Stimulated activated CD4-positive, alpha-beta T cell treated with anti-CD3 and anti-CD28 coated beads, Interleukin-1b, Interleukin-23, amount 100 ng/mL, for 1 hour (primary cell): Measurements from ENCODE around the gene ANAPC2.

ENCODE experiments used
- DNase-seq, 2 donors: peaks; one replicate each; pipeline ENCODE4 v3.0.0-alpha.2; 2020; ENCODE audit warnings: low read depth in 2 of 2

Gene ANAPC2

DNA sequence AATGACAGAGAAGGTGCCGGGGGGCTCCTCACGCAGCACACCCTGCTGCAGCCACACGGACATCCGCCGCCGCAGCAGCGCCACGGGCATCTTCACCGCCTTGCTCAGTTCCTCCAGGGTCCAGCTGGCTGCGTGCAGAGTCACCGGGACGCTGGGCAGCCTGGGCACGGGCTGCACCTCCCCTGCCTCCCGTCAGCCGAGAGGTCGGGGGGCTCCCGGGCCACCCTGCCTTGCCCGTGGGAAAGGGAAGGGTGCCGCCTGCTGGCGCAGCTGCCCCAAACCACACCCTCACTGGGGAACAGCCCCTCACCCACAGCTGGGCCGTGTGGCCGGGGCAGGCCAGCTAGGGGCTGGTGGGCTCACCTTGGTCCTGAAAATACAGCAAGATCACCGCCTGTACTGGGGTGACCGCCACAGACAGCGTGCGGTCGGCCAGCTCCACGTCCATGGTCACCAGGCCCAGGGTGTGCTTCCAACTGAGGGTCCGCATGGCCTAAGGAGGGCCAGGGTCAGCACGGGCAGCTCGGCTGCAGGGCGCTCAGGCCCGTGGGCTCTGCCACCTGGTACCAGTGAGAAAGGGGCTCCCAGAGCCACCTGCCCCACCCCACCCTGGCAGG lies 12.9 kb downstream of the ANAPC2 start:
- no peak for DNase-seq

GRCh38 chr9:137174722-137175293 lies 13.6 kb downstream of the ANAPC2 start:
- DNase-seq: no peak

DNA sequence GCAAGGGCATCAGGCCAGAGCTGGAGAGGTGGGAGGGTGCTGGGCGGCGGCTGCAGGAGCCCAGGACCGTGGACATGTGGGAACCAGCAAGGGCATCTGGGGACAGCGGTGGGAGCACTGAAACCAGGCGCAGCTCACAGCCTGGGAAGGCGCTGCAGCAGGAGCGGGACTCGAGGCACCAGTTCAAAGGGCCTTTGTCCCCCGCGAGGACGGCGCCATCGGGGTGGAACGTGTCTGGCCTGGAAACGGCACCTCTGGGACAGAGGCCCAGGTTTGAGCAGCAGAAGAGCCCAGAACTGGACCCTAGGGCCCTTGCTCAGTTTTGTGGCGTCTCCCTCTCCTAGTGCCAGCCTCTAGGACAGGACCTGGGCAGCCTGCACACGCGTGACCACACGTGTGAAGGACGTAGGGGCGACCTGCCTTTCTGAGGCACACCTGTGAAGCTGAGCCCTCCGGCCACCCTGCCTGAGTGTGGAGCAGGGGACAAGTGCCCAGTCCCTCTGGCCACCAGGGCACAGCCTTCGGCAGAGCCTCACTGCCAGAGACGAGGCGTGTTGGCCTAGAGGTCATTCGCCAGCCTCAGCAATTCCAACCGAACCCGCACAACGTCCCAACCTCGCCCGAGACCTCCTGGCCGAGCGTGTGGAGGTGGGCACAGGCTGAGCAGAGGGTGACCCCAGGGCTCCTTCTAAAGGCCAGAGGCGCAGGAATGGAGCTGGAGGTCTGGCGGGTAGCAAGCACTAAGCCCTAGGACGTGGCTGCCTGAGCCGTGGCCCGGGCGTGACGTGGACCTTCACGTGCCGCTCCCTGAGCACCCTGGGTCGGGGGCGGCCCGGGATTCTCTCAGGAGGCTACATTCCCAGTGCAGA lies 14.3 kb downstream of the ANAPC2 start:
- no peak for DNase-seq

DNA sequence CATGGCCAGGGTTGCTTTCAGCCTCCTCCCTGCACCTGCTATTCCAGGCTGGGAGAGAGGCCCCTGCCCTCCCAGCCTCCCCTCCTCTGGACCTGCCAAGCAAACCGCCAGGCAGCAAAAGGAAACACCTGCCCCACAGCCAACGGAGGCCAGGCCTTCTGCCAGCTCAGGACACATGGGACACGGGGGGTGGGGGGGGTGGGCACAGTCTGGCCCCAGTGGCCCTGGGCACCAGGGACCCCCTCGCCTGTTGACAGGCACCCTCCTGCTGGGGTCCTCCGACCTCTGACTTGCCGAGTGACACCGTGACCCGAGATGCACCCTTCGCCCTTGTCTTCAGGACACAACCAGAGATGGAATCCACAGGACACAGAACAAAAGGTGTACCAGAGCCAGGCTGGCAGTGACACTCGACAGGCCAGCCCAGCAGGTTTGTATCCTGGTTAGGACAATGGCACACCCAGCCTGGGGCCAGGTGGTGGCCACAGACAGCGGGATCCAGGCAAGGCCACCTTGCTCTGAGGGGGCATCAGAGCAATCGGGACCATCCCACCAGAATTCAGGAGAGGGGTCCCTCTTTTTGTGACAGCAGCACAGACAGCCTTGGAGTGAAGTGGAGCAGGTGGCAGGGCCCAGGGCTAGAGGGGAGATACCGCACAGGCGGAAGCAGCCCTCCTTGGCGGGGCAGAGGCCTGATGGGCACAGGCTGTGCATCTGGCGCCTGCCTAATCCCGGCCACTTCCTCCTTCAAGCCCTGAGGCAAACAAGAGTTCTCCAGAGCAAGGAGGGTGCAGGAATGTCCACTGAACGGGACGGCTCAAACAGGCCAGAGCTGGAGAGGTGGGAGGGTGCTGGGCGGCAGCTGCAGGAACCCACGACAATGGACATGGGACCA lies 15.2 kb downstream of the ANAPC2 start:
- no peak for DNase-seq

GRCh38 chr9:137171149-137171900 lies 17.0 kb downstream of the ANAPC2 start:
- no peak for DNase-seq

DNA sequence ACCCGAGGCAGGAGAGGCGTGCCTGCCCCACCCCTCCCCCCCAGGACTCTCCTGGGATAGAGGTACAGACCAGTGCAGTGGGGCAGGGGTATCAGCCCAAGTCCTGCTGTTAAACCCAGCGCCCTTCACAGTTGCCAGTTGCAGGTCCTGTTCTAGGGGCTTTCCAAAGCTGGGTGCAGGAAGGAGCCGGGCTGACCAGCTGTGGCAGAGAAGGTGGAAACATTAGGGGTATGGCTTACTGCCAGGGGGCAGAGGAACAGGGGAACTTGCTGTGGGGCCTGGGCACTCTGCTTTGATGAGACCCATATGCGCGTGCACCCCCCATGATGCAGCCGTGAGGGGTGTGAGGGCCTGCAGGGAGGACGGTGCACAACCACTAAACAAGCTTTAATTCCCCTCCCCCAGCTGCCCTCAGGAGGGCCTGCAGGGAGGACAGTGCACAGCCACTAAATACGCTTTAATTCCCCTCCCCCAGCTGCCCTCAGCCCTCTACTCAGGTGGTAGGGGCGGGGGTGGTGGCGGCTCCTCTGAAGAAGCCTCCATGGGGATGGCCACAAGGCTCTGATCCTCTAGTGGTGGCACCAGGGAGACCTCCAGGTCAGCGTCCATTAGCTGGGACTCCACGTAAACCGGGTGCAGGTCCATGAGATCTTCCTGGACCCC lies 17.7 kb downstream of the ANAPC2 start:
- no peak for DNase-seq

GRCh38 chr9:137169896-137170358 lies 18.4 kb downstream of the ANAPC2 start, which contains the start of gene LRRC26:
LRRC26 (minus strand) TSS chr9:137170051; CDS start chr9:137169943, 108 bp downstream.
- DNase-seq: no peak

- no peak for DNase-seq
Measured at GRCh38 chr9:137168904-137169856, 19.2 kb downstream of the ANAPC2 start.

DNA sequence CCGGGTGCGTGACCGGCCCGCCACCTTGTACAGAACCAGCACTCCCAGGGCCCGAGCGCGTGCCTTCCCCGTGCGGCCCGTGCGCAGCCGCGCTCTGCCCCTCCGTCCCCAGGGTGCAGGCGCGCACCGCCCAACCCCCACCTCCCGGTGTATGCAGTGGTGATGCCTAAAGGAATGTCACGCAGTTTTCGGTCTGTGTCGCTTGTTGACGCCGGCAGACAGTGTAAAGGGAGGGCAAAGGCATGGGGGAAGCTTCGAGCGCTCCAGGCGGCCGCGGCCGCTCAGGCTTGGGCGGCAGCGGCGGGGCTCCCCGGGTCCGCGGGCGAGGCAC lies 19.8 kb downstream of the ANAPC2 start:
- no peak for DNase-seq

DNA sequence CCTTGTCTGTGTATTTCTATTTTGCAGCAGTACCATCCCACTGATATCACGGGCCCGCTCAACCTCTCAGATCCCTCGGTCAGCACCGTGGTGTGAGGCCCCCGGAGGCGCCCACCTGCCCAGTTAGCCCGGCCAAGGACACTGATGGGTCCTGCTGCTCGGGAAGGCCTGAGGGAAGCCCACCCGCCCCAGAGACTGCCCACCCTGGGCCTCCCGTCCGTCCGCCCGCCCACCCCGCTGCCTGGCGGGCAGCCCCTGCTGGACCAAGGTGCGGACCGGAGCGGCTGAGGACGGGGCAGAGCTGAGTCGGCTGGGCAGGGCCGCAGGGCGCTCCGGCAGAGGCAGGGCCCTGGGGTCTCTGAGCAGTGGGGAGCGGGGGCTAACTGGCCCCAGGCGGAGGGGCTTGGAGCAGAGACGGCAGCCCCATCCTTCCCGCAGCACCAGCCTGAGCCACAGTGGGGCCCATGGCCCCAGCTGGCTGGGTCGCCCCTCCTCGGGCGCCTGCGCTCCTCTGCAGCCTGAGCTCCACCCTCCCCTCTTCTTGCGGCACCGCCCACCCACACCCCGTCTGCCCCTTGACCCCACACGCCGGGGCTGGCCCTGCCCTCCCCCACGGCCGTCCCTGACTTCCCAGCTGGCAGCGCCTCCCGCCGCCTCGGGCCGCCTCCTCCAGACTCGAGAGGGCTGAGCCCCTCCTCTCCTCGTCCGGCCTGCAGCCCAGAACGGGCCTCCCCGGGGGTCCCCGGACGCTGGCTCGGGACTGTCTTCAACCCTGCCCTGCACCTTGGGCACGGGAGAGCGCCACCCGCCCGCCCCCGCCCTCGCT lies 20.4 kb downstream of the ANAPC2 start:
- DNase-seq: no peak

GRCh38 chr9:137167277-137167746 lies 21.0 kb downstream of the ANAPC2 start:
- DNase-seq: no peak

DNA sequence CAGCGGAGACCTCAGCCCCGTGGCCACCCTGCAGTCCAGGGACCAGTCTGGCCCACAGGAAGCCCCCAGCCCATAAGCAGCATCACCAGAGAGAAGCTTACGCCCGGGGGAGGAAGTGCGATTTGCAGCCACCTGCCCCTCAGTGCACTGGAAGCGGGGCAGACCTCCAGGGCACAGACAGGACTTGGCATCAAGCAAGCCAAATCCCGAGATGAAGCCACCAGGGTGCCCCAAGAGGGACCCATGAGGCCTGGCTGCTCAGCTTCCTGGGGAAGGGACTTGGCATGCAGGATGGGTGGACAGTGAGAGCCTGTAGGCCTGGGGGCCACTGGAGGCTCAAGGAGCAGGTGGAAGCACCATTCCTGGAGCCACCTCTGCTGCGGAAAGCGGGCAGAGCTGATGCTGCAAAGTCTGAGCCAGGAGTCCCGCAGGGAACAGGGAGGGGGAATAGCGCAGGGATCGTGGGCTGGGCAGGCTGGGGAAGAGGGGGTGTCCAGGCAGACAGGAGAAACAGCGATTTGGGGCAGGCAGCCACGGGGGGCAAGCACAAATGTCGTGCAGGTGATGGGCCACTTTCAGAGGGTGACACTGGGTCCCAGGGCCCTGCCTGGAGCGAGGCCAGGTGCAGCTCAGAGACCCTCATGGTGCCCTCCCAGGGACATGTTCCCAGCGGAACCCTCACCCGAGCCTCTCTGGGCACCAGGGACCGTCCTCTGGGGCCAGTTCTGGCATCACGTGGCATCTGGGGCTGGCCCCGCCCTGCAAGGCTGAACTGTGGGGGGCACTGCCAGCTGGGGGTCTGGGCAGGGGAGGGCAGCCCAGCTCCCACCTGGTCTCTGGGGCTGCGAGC lies 21.8 kb downstream of the ANAPC2 start:
- DNase-seq: no peak

GRCh38 chr9:137165250-137165836 lies 23.0 kb downstream of the ANAPC2 start:
- DNase-seq: no peak

- DNase-seq: no peak
Measured at GRCh38 chr9:137164370-137165249, 23.8 kb downstream of the ANAPC2 start.

DNA sequence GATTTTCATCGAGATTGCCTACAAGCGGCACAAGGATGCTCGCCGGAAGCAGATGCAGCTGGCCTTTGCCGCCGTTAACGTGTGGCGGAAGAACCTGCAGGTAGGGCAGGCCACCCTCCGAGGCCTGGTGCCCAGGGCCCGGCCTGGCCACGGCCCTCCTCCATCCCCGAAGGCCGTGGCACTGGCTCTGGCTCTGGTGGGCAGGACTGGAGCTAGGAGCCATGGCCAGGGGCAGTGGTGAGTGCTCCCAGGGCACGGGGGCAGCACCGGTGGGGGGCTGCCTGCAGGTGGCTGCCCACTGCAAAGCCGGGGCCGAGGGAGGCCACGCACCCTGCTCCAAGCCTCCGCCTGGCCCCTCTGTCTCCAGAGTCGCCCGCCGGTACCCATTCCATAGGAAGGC lies 24.6 kb downstream of the ANAPC2 start:
- no peak for DNase-seq

- no peak for DNase-seq
Measured at GRCh38 chr9:137163365-137163715, 25.0 kb downstream of the ANAPC2 start.
